GM21423 (cell line): ENCODE measurements around the gene GPD1.

ENCODE experiments used
- ATAC-seq: cut with Tn5 transposase; IDR thresholded peaks from one replicate; pipeline ENCODE4 v1.9.1; 2021; ENCODE audit warnings: mild to moderate bottlenecking, moderate library complexity; ENCODE audit not compliant: unreplicated experiment

The GPD1 gene

DNA sequence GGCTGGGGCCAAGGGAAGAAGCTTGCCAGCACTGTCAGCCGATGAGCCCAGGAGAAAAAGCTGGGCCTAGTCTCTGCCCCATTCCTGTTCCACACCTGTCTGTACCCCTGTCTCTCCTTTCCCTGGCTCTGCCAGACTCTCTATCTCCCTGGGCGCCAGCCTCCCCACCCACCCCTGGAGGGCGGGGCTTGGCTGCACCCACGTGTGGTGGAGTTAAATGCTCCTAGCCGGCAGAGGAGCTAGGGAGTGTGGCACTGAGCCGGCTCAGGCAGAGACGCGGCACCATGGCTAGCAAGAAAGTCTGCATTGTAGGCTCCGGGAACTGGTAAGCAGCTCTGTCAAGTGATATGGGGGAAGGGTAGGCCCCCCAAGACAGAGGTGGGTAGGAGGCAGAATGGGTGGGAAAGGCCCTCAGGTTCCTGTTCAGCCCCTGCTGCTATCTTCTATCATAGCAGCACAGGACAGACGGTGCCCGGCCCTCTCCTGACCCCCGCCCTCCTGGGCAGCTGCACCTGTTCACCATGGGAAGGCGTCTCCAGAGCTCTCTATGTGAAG lies at the start of gene GPD1:
Gene GPD1 (plus strand): TSS at position 242 of the 555 bp plus-strand sequence. CDS start 43 bp downstream, at position 285.
- ATAC-seq = no peak

GRCh38 chr12:50055831-50056638 lies 47.8 kb upstream of the GPD1 start:
- no peak for ATAC-seq

- ATAC-seq = no peak
Measured at GRCh38 chr12:50056639-50056976, 47.2 kb upstream of the GPD1 start.

DNA sequence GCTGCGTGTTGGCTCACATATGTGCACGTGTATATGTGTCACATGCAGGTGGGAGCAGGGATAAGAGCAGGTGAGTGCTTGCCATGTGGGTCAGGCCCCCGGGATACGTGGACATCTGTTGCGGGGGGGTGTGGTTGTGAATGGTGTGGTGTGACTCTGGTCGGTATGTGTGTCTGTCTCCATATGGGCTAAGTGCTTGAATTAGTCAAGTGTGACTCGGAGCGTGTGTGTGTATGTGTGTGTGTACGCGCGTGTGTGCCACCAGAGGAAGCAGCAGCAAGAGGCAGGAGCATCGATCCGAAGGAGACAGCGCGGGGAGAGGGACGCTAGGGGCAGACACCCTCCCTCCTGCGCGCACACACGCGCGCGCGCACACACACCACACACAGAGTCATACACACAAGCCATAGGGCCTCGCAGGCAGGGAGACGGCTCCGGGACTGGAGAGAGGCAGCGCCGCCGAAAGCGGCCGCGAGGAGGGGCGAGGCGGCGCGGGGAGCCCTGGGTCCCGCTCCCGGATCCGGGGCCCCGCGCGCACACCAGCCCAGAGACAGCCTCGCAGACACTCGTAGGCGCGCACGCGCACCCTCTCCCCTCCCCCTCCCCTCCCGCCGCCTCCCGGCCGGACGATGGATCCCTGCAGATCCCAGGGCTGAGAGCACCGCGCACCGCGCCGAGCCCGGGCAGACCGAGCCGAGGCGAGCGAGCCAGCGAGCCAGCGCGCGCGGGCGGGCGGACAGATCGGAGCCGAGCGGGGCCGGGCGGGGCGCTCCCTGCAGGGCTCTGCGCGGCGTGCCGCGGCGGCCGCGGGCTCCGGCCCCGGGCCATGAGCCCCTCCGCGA lies 46.6 kb upstream of the GPD1 start, which contains the start of gene ASIC1:
Gene ASIC1 (plus strand): TSS at position 597 of the 842 bp plus-strand sequence. CDS start 1,171 bp downstream, outside the sequence.
- no peak for ATAC-seq

DNA sequence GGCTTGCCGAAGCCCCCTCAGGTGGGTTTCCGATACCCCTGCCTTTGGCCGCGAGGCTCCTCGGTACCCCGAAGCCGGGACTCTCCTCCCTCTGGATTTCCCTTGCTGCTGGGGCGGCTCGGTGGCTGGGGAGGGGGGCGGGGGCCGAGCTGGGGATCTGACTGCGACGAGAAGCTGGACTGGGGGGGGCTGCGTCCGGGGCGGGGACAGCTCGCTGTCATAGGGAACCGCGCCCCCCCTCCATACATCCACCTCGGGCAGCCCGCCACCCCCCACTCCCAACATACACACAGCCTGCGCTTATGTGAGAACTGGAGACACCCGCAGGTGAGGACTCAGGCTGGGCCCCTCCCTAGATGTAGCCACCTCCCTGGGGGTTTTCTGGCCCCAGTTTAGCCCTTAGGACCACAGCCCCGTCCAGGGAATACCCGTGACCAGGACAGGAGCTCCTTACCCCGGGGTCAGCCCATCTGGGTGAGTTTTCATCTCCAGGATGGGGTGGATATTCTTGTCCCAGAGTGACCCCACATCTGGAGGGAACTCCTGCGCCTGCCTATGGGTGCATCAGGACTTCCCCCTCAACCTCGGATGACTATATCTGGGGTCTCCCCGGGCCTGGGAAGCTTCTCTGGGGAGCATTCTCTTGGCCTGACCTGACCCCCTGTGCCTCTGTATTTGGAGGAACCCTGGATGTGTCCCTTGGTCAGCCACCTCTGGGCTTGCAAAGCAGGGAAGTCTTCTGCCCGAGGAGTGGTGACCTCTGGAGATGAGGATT lies 45.7 kb upstream of the GPD1 start:
- ATAC-seq = no peak

DNA sequence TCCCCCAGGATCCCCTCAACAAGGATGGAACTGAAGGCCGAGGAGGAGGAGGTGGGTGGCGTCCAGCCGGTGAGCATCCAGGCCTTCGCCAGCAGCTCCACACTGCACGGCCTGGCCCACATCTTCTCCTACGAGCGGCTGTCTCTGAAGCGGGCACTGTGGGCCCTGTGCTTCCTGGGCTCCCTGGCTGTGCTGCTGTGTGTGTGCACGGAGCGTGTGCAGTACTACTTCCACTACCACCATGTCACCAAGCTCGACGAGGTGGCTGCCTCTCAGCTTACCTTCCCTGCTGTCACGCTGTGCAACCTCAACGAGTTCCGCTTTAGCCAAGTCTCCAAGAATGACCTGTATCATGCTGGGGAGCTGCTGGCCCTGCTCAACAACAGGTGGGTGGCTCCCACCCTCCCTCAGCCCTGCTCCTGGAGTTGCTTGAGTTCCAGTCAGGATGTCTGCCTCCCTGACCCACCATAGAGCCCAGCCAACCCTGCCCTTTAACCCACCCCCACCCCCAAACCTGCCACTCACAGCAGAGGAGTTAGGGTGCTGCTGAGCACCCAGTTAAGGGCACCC lies 45.0 kb upstream of the GPD1 start:
- no peak for ATAC-seq

DNA sequence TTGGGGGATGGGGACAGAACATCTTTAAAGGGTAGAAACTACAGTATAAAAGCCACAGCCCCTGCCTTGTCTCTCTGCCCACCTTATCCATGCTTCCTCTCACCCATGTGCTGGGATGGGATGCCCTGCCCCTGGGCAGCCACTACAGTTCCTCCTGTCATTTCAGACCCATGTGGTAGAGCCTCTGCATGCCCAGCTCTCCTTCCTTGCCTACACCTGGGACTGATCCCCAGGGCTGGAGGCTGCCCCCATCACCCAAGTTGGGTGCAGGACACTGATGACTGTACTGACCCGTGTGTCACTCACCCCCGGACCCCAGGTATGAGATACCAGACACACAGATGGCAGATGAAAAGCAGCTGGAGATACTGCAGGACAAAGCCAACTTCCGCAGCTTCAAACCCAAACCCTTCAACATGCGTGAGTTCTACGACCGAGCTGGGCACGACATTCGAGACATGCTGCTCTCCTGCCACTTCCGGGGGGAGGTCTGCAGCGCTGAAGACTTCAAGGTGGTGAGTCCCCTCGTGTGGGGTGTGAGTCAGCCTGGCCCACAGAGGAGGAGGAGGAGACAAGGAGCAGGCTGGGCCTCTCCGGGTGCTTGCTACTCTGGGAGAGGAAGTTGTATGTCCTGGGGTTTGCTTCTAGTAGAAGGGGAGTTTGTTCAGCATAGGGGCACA lies 44.2 kb upstream of the GPD1 start:
- no peak for ATAC-seq

- ATAC-seq = no peak
Measured at GRCh38 chr12:50060120-50060468, 43.7 kb upstream of the GPD1 start.

GRCh38 chr12:50061171-50061570 lies 42.6 kb upstream of the GPD1 start:
- ATAC-seq = no peak

GRCh38 chr12:50061946-50062686 lies 41.7 kb upstream of the GPD1 start:
- ATAC-seq = no peak

- ATAC-seq = no peak
Measured at GRCh38 chr12:50062728-50063460, 40.9 kb upstream of the GPD1 start.

GRCh38 chr12:50065726-50066310 lies 38.0 kb upstream of the GPD1 start:
- ATAC-seq = no peak

GRCh38 chr12:50066402-50066801 lies 37.4 kb upstream of the GPD1 start:
- ATAC-seq = no peak

DNA sequence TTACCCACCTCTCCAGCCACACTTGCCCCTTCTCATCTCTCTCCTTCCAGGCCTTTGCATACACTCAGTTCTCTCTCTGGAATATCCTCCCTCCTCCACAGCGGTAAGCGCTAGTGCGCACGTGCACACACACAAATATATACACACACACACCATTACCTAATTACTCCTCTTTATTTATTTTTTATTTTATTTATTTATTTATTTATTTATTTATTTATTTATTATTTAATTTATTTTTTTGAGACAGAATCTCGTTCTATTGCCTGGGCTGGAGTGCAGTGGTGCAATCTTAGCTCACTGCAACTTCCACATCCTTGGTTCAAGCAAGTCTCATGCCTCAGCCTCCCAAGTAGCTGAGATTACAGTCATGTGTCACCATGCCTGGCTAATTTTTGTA lies 34.7 kb upstream of the GPD1 start:
- ATAC-seq = no peak

GRCh38 chr12:50069539-50069938 lies 34.3 kb upstream of the GPD1 start:
- ATAC-seq = no peak

GRCh38 chr12:50070314-50071060 lies 33.3 kb upstream of the GPD1 start:
- ATAC-seq = no peak

- no peak for ATAC-seq
Measured at GRCh38 chr12:50072198-50072907, 31.5 kb upstream of the GPD1 start.
